Mesothelial cell of epicardium (in vitro differentiated cells): ENCODE data around the gene CCDC110. TPM values are rescaled to one million over a fixed set of nuclear protein-coding genes. Genes with fewer than 3 reads are reported as not detected.
"Not testable (repeated sequence)": the region's sequence is repeated elsewhere in the genome, so short reads cannot be mapped to it uniquely, and the experiment has no call there.

Experiments
- DNase-seq, 2 experiments: peaks; one replicate each; pipeline ENCODE4 v3.0.0; 2021; ENCODE audit warnings: low spot score in 2 of 2; ENCODE audit not compliant: unreplicated experiment in 2 of 2
- H3K27ac Mint-ChIP-seq: 2 replicates; pipeline ENCODE4 v1.8.0; 2021; ENCODE audit warnings: mixed read lengths
- H3K27me3 Mint-ChIP-seq: 2 replicates; pipeline ENCODE4 v1.8.0; 2021; ENCODE audit warnings: low read depth, mixed read lengths
- H3K36me3 Mint-ChIP-seq: 2 replicates; pipeline ENCODE4 v1.8.0; 2021; ENCODE audit warnings: mixed read lengths
- H3K4me1 Mint-ChIP-seq: 2 replicates; pipeline ENCODE4 v1.8.0; 2021; ENCODE audit warnings: mixed read lengths
- H3K4me3 Mint-ChIP-seq: 2 replicates; pipeline ENCODE4 v1.8.0; 2021; ENCODE audit warnings: mild to moderate bottlenecking, moderate library complexity, mixed read lengths
- H3K9me3 Mint-ChIP-seq: 2 replicates; pipeline ENCODE4 v1.8.0; 2021; ENCODE audit warnings: mixed read lengths
- total RNA-seq: library from RNA; stranded (reverse); gene quantifications from 3 replicates; pipeline ENCODE4 v1.2.1, GENCODE V29; 2021
- TF ChIP-seq, protein P1 (sequence below): fragments of 200-600 bp; sonication (generic); IDR thresholded peaks from one replicate; pipeline ENCODE4 v1.5.0; 2021; ENCODE audit warnings: antibody characterized with exemption; ENCODE audit not compliant: unreplicated experiment

The CCDC110 gene
- total RNA-seq, 1 donor from 2014 or later, result 2.0 TPM

DNA sequence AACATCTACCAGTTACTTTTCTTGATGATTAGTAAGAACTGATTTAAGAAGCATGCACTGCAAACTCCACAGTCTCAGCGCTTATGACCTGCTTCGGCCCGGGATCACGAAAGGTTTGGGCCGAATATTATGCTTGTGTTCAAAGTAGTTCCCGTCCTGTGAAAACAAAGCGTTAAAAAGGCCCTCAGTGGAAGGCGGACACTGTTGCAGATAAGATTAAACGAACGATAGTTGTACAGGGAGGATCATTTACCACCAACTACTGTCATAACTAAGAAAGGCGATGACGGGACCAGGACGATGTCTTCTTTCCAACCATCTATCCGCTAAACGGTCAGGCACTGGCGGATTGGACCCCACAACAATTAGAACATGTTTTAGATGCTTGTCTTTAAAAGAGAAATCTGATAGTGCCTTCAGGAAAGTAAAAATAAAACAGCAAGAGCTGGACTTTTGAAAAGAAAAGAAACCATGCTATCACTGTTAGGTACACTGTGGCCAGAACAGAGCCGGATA lies 42.7 kb upstream of the CCDC110 start:
- TF ChIP-seq, protein P1, sequence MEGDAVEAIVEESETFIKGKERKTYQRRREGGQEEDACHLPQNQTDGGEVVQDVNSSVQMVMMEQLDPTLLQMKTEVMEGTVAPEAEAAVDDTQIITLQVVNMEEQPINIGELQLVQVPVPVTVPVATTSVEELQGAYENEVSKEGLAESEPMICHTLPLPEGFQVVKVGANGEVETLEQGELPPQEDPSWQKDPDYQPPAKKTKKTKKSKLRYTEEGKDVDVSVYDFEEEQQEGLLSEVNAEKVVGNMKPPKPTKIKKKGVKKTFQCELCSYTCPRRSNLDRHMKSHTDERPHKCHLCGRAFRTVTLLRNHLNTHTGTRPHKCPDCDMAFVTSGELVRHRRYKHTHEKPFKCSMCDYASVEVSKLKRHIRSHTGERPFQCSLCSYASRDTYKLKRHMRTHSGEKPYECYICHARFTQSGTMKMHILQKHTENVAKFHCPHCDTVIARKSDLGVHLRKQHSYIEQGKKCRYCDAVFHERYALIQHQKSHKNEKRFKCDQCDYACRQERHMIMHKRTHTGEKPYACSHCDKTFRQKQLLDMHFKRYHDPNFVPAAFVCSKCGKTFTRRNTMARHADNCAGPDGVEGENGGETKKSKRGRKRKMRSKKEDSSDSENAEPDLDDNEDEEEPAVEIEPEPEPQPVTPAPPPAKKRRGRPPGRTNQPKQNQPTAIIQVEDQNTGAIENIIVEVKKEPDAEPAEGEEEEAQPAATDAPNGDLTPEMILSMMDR, result no peak
- no peaks in the 10 kb centered on the region for H3K4me1 Mint-ChIP-seq
- DNase-seq, result no peak
- no peak overlapping the region for H3K4me3 Mint-ChIP-seq
- H3K27ac Mint-ChIP-seq, result no peak overlapping the region
- H3K36me3 Mint-ChIP-seq, result no peaks in the 10 kb centered on the region
- H3K9me3 Mint-ChIP-seq, result no peaks in the 10 kb centered on the region
- no peaks in the 10 kb centered on the region for H3K27me3 Mint-ChIP-seq

DNA sequence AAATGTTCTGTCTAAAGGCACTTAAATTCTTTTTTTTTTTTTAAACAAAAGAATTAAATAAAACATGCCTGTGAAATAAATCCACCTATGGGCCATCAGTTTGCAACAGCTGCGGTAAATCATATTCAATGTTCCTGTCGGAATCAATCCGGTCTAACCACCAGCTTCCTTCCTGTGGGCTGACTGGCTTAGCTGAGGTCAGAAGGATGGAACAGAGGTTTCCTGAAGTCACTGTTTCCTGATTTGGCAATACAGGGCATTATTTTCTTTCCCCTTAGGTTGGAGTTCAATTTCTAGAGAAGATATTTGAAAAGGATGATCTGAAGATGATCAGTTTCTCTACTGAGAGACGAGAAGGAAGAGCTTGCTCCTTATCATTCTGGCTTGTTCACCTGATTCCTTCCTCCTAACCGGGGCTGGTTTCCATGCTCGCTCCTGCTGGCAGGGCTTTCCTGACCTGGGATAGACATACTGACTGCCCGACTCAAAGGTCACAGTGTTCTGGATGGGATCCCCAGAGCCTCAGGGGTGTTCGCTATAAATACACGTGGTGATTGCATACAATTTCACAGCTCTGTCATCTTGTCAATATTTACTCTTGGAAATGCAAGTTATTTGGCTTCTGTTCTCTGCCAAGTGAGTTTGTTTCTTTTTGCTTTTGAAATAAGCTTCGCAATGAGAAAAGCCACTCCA lies 42.1 kb upstream of the CCDC110 start:
- no peaks in the 10 kb centered on the region for H3K36me3 Mint-ChIP-seq
- no peak overlapping the region for H3K4me3 Mint-ChIP-seq
- no peaks in the 10 kb centered on the region for H3K4me1 Mint-ChIP-seq
- no peak for DNase-seq
- TF ChIP-seq, protein P1, result no peak
- H3K27me3 Mint-ChIP-seq, result no peaks in the 10 kb centered on the region
- no peak overlapping the region for H3K27ac Mint-ChIP-seq
- H3K9me3 Mint-ChIP-seq, result no peaks in the 10 kb centered on the region

DNA sequence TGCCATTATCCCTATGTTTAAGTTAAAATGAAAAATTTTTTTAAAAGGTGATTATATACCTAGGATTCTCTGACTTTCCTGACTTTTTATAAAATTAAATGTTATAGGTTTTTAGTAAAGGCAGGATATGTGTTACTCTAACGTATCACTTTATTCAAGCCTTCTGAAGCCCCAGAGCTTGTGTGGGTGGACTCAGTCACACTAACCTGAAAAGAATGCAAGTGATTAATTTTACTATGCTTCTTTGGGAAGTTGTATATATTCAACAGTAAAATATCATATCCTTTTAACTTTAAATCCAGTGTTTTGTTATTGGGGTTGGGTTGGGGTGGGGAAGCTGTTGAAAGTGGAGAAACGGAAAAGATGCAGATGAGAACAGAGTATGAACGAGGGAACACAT lies 41.0 kb upstream of the CCDC110 start:
- H3K27ac Mint-ChIP-seq, result no peak overlapping the region
- no peaks in the 10 kb centered on the region for H3K27me3 Mint-ChIP-seq
- H3K4me1 Mint-ChIP-seq, result peaks cover 8% of the 10 kb centered on the region
- H3K36me3 Mint-ChIP-seq, result no peaks in the 10 kb centered on the region
- DNase-seq, result no peak
- H3K9me3 Mint-ChIP-seq, result no peaks in the 10 kb centered on the region
- TF ChIP-seq, protein P1, result no peak
- H3K4me3 Mint-ChIP-seq, result no peak overlapping the region

DNA sequence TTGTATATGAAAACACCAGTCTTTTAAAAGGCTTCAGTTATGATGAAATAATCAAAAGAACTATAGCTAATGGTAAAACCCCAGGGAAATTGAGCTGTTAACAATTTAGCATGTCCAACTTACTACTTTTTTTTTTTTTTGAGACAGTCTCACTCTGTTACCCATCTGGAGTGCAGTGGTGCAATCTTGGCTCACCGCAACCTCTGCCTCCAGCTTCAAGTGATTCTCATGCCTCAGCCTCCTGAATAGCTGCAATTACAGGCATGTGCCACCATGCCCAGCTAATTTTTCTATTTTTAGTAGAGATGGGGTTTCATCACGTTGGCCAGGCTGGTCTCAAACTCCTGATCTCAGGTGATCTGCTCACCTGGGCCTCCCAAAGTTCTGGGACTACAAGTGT lies 39.7 kb upstream of the CCDC110 start:
- H3K4me1 Mint-ChIP-seq, H3K9me3 Mint-ChIP-seq, H3K27me3 Mint-ChIP-seq, H3K27ac Mint-ChIP-seq, DNase-seq, H3K4me3 Mint-ChIP-seq, H3K36me3 Mint-ChIP-seq: not testable (repeated sequence)

DNA sequence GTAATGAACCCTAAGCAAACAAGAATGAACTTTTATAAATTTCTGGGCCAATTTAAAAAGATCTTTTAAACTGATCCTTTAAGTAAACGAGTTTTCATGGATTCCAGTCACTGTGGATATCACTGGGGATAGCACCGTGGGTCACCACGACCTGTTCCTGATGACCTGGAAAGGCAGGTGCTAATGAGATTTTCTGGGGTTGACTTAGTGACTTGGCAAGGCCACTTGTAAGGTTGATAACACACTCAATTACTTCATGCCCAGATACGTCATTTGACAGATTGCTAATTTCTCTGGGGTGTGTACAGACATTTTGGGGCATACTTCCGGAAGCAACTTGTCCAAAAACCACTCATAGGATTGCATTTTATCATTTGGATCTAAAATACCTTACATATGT lies 39.3 kb upstream of the CCDC110 start:
- Mint-ChIP-seq H3K4me1 (peaks cover 8% of the 10 kb centered on the region), H3K27ac (no peak overlapping the region), H3K36me3 (no peaks in the 10 kb centered on the region), H3K9me3 (no peaks in the 10 kb centered on the region), H3K4me3 (no peak overlapping the region), H3K27me3 (no peaks in the 10 kb centered on the region)
- TF ChIP-seq, protein P1, result no peak
- DNase-seq, result no peak

DNA sequence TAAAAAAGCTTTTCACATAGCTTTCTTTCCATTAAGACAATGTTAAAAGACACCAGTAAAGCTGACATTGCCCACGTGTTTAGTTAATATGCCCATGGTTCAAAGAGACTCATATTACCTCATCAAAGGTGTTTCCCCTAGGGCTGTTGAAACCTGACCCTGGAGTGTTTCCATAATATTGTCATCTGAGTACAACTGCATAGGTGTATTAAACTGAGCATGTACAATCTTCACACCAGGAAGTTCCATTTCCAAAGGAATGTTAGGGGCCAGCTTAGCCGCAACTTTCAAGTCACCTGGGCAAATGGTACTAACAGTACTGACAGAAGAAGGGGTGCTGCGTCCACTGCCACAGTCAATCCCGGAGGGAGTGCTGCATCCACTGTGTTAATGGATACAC lies 36.6 kb upstream of the CCDC110 start:
- Mint-ChIP-seq H3K36me3 (no peaks in the 10 kb centered on the region), H3K9me3 (no peaks in the 10 kb centered on the region), H3K4me3 (no peak overlapping the region), H3K4me1 (peaks cover 8% of the 10 kb centered on the region), H3K27ac (no peak overlapping the region), H3K27me3 (no peaks in the 10 kb centered on the region)
- TF ChIP-seq, protein P1, result no peak
- DNase-seq, result no peak
